GM12874 (cell line): Measurements from ENCODE around the gene ITPR1.

Source experiments
- CTCF ChIP-seq: IDR thresholded peaks from 2 replicates; pipeline ENCODE4 v1.5.1; 2011; ENCODE audit warnings: low read depth, mild to moderate bottlenecking, control low read depth, low read length, moderate library complexity; ENCODE audit not compliant: insufficient read depth

The ITPR1 gene

GRCh38 chr3:4748127-4748526 lies 255.0 kb downstream of the ITPR1 start:
- TF ChIP-seq CTCF: no peak

- no peak for TF ChIP-seq CTCF
These were observed 255.7 kb downstream of the ITPR1 start for GRCh38 chr3:4748701-4749378.

GRCh38 chr3:4749567-4750002 lies 256.4 kb downstream of the ITPR1 start:
- TF ChIP-seq CTCF: no peak

- TF ChIP-seq CTCF: no peak
These were observed 257.3 kb downstream of the ITPR1 start for GRCh38 chr3:4750306-4750968.

- no peak for TF ChIP-seq CTCF
These were observed 257.9 kb downstream of the ITPR1 start for GRCh38 chr3:4751029-4751501.

GRCh38 chr3:4751502-4752101 lies 258.5 kb downstream of the ITPR1 start:
- TF ChIP-seq CTCF: no peak

- TF ChIP-seq CTCF: no peak
These were observed 259.3 kb downstream of the ITPR1 start for GRCh38 chr3:4752201-4753072.
